Endothelial cell of hepatic sinusoid (primary cell): Measurements from ENCODE around the gene TNRC18.

Experiments
- in situ Hi-C: cut with HindIII; loops from 2 replicates; pipeline ENCODE4 v1.10.0; 2017; ENCODE audit warnings: low sequenced_read_pairs

Gene TNRC18

GRCh38 chr7:5429857-5430611 is 6.4 kb upstream of the TNRC18 start:
- in situ Hi-C loops: no loop called here

- in situ Hi-C loops: no loop called here
Measured at GRCh38 chr7:5429253-5429856, 5.7 kb upstream of the TNRC18 start.

DNA sequence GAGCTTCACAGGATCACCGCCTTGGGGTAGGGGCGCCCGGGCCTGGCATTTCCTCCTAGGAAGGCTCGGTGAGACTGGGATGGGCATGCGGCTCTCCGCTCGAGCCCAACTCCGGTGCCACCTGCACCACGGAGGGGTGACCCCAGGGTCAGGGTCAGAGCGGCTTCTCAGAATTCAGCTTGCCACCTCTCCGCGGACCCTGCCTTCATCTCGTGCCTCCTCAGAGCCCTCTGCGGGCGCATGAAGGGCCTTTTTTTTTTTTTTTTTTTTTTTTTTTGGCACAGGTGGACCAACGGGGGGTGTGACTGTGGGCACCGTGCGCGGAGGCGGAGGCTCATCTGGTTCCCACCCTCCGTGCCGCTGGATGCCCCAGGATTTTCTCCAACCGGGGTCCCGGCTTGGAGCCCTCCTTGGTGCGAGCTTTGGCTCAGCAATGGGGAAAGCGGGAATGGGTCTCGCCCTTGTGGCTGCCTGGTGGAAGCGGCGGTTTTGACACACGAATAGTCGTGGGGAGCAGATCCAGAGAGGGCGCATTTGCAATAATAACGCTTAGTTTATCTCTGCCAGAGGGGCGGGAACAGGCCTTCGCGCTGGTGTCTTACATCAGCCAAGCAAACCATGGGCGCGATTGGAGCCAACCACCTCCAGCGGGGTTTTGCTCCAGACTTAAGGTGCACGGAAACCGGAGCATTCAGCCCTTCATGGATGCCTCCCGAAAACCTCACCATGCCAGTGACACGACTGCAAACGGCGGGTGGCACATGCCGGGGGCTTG is 5.0 kb upstream of the TNRC18 start:
- in situ Hi-C loops: no loop called here

GRCh38 chr7:5426226-5426475 is 2.5 kb upstream of the TNRC18 start:
- in situ Hi-C loops: no loop called here

GRCh38 chr7:5425507-5426225 is 2.0 kb upstream of the TNRC18 start:
- in situ Hi-C loops: no loop called here

- in situ Hi-C loops: loop anchor here (5.0 kb wide), 1 partner anchor 63 kb away; no protein-coding TSS in a partner anchor
Measured at GRCh38 chr7:5424749-5425506, 1.3 kb upstream of the TNRC18 start.

DNA sequence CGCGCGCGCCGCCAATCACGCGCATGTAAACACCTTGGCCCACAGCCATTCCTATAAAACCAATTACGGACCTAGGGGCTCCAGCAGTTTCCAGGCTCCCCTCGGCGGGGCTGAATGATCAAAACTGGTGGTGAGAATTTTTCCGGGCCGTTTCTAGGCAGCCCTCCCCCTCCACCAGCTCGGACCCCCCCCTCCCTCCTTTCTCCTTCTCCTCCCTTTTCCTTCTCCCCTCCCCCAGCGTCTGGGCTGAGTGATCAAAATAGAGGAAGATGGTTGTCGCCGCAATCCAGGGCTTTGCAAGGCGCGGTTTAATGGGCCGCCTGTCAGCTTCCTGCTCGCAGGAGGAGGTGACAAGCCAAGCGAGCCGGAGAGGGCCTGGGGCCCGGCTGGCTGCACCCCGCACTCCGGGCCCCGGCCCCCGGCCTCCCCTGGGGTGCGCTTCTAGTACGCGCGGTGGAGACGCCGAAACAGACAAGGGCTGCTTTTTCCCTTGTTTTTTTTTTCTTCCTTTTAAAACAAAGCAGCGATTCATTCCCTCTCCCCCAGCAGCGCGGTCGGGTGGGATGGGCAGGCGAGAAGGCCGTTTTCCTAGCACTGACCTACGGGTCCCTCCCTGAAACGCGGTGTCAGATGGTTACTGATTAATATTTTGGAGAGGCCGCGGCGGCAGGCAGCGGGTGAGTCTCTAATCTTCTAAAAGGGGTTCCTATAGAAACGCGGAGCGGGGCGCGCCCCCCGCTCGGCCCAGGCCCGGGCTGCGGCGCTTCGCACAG is 528 bp upstream of the TNRC18 start:
- in situ Hi-C loops: loop anchor here (5.0 kb wide), 1 partner anchor 62 kb away; no protein-coding TSS in a partner anchor

GRCh38 chr7:5422396-5423305 is 983 bp downstream of the TNRC18 start:
- in situ Hi-C loops: loop anchor here (5.0 kb wide), 1 partner anchor 60 kb away; no protein-coding TSS in a partner anchor

DNA sequence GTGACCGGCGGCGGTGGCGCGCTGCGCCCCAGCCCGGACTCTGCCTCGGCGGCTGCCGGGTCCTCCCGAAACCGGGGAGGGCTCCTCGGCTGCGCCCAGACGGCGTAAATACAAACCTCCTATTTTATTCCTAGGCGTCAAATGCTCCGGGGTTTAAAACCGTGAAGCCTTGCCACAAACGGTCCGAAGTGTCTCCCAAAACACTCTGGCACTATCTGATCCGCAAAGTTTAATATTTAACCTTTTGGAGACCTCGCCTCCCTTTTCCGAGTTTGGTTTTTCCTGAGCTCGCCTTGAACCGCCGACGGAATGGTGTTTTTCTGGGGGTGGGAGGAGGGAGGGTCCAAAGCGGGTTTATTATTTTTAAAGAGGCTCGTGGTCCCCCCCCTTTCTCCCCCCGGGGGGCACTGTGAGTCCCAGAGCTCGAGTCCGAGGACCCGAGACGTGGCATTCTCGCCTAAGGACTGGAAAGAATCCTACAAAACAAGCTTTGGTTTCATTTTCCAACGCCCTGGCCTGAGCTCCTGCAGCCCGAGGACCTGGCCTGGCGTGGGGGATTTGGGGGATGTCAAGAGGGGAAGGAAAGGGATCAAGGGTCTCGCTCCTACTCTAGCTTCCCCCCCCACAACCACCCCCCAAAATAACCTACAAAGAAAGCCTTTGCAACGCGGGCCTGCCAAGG is 1.8 kb downstream of the TNRC18 start:
- in situ Hi-C loops: loop anchor here (5.0 kb wide), 1 partner anchor 60 kb away; no protein-coding TSS in a partner anchor

GRCh38 chr7:5420881-5421713 is 2.5 kb downstream of the TNRC18 start:
- in situ Hi-C loops: loop anchor here (5.0 kb wide), 1 partner anchor 59 kb away; no protein-coding TSS in a partner anchor

- in situ Hi-C loops: loop anchor here (5.0 kb wide), 1 partner anchor 58 kb away; no protein-coding TSS in a partner anchor
Measured at GRCh38 chr7:5420067-5420880, 3.4 kb downstream of the TNRC18 start.

- in situ Hi-C loops: loop anchor here (5.0 kb wide), 1 partner anchor 57 kb away; no protein-coding TSS in a partner anchor
Measured at GRCh38 chr7:5419539-5420066, 4.0 kb downstream of the TNRC18 start.

GRCh38 chr7:5418285-5418582 is 5.4 kb downstream of the TNRC18 start:
- in situ Hi-C loops: no loop called here

GRCh38 chr7:5417106-5418071 is 6.2 kb downstream of the TNRC18 start:
- in situ Hi-C loops: no loop called here

DNA sequence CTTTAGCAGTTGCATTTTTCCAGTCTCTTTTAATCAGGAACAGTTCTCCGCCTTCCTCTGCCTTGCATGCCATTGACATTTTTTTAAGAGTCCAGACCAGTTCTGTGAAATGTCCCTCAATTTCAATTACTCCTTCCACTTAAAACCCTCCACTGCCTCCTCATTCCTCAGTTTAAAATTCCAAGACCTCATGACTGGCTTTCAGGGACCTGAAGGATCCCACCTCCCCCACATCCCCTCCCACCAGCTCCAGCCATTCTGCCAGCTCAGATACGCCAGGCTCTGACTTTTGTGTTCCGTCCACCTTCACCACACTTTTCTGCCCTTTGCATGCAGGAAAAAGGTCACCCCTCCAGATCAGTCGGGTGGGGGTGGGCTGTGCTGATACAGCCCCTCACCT is 8.7 kb downstream of the TNRC18 start:
- in situ Hi-C loops: no loop called here
